Hippocampal formation (tissue), 2 donors: ENCODE results near the gene DYNC1LI1.
"Not testable (repeated sequence)": the region's sequence is repeated elsewhere in the genome, so short reads cannot be mapped to it uniquely, and the experiment has no call there.

Experiments
- DNase-seq, 2 donors: peaks; one replicate each; lab custom pipeline; 2025; lab: John Stamatoyannopoulos, UW

DYNC1LI1 gene

GRCh38 chr3:32583708-32584107, 13.1 kb upstream of the DYNC1LI1 start:
- no peak for DNase-seq

GRCh38 chr3:32578669-32579068, 8.0 kb upstream of the DYNC1LI1 start:
- DNase-seq = not testable (repeated sequence)

- peak; percentile 27 to 44 for DNase-seq
Observed at GRCh38 chr3:32577581-32578556, 7.2 kb upstream of the DYNC1LI1 start.

GRCh38 chr3:32577174-32577573, 6.5 kb upstream of the DYNC1LI1 start:
- no peak for DNase-seq

GRCh38 chr3:32575451-32576113, 4.9 kb upstream of the DYNC1LI1 start:
- no peak for DNase-seq

- peak in 1 of 2 donors; percentile 81 for DNase-seq
Observed at GRCh38 chr3:32571192-32571485, 481 bp upstream of the DYNC1LI1 start.

GRCh38 chr3:32569540-32570420, 878 bp downstream of the DYNC1LI1 start:
- DNase-seq = peak; percentile 37 to 62

GRCh38 chr3:32568953-32569352, 1.7 kb downstream of the DYNC1LI1 start:
- DNase-seq = no peak

GRCh38 chr3:32564195-32564594, 6.5 kb downstream of the DYNC1LI1 start:
- DNase-seq = no peak

- DNase-seq = no peak
Observed at GRCh38 chr3:32562640-32563039, 8.0 kb downstream of the DYNC1LI1 start.

- no peak for DNase-seq
Observed at GRCh38 chr3:32557640-32558352, 12.9 kb downstream of the DYNC1LI1 start.

- DNase-seq = no peak
Observed at GRCh38 chr3:32556332-32556731, 14.3 kb downstream of the DYNC1LI1 start.

- no peak for DNase-seq
Observed at GRCh38 chr3:32553973-32554372, 16.7 kb downstream of the DYNC1LI1 start.

GRCh38 chr3:32553459-32553858, 17.2 kb downstream of the DYNC1LI1 start:
- no peak for DNase-seq

GRCh38 chr3:32552013-32552412, 18.6 kb downstream of the DYNC1LI1 start:
- no peak for DNase-seq

- DNase-seq = no peak
Observed at GRCh38 chr3:32551496-32551895, 19.2 kb downstream of the DYNC1LI1 start.

GRCh38 chr3:32551087-32551486, 19.6 kb downstream of the DYNC1LI1 start:
- no peak for DNase-seq

- DNase-seq = no peak
Observed at GRCh38 chr3:32545305-32545704, 25.4 kb downstream of the DYNC1LI1 start.

- DNase-seq = no peak
Observed at GRCh38 chr3:32544894-32545293, 25.8 kb downstream of the DYNC1LI1 start.

- no peak for DNase-seq
Observed at GRCh38 chr3:32542807-32543206, 27.9 kb downstream of the DYNC1LI1 start.

- no peak for DNase-seq
Observed at GRCh38 chr3:32540899-32541298, 29.8 kb downstream of the DYNC1LI1 start.

- DNase-seq = no peak
Observed at GRCh38 chr3:32532434-32532833, 38.2 kb downstream of the DYNC1LI1 start.
